COR-L47 (cell line): ENCODE results near the gene KATNB1.
"Not testable (repeated sequence)": the region's sequence is repeated elsewhere in the genome, so short reads cannot be mapped to it uniquely, and the experiment has no call there.

Experiments used
- DNase-seq: peaks from one replicate; lab custom pipeline; 2025; lab: John Stamatoyannopoulos, UW

The KATNB1 gene

DNA sequence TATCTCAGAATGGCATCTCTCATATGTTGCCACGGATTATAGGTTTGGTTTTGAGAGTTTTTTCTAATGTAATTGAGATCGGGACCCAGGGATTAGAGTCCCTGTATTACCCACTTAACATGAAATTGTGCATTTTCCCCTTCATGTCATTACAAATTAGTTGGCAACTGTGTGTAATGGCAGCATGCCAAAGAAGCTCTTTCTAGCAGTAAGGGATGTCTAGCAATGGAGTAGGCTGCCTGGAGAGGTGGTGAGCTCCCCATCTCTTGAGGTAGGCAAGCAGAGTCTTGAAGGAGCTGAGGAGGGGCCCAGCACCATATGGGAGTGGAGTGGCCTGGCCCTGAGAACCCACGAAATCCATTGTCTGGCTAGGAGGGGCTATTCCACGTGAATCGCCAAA lies 10.0 kb upstream of the KATNB1 start:
- peak; percentile 31 for DNase-seq

GRCh38 chr16:57725976-57726375 lies 9.6 kb upstream of the KATNB1 start:
- no peak for DNase-seq

GRCh38 chr16:57726433-57726947 lies 9.1 kb upstream of the KATNB1 start:
- DNase-seq = no peak

GRCh38 chr16:57727610-57728009 lies 8.0 kb upstream of the KATNB1 start:
- DNase-seq = no peak

DNA sequence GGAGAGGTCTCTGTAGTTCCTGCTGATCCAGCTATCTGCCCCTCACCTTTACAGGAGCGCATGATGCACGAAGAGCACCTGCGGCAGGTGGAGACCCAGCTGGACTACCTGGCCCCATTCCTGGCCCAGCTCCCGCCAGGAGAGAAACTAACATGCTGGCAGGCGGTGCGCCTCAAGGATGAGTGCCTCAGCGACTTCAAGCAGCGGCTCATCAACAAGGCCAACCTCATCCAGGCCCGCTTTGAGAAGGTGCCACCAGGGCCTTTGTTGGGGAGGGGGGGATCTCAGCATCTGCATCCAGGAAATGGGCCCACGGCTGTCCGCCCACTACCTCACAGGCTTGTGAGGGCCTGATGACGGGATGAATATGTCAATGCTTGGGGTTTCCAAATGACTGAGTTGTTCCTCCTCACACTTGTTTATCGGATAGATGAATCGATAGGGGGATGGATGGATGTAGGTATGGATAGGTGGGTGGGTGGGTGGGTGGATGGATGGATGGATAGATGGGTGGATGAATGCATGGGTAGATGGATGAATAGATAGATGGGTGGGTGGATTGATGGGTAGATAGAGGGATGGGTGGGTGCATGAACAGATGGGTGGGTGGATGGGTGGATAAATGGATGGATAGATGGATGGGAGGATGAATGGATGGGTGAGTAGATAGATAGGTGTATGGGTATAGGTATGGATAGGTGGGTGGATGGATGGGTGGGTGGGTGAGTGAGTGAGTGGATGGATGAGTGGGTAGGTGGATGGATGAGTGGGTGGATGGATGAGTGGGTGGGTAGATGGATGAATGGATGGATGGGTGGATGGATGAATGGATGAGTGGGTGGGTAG lies 7.0 kb upstream of the KATNB1 start:
- DNase-seq = no peak

DNA sequence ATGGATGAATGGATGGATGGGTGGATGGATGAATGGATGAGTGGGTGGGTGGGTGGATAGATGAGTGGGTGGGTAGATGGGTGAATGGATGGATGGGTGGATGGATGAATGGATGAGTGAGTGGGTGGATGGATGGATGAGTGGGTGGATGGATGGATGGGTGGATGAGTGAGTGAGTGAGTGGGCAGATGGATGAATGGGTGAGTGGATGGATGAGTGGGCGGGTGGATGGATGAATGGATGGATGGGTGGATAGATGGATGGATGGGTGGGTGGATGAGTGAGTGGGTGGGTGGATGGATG lies 6.4 kb upstream of the KATNB1 start:
- no peak for DNase-seq

- not testable (repeated sequence) for DNase-seq
Observed at GRCh38 chr16:57729852-57730251, 5.7 kb upstream of the KATNB1 start.

GRCh38 chr16:57730771-57731730 lies 4.5 kb upstream of the KATNB1 start:
- no peak for DNase-seq

- no peak for DNase-seq
Observed at GRCh38 chr16:57732037-57732436, 3.5 kb upstream of the KATNB1 start.

- DNase-seq = no peak
Observed at GRCh38 chr16:57732714-57733113, 2.9 kb upstream of the KATNB1 start.

DNA sequence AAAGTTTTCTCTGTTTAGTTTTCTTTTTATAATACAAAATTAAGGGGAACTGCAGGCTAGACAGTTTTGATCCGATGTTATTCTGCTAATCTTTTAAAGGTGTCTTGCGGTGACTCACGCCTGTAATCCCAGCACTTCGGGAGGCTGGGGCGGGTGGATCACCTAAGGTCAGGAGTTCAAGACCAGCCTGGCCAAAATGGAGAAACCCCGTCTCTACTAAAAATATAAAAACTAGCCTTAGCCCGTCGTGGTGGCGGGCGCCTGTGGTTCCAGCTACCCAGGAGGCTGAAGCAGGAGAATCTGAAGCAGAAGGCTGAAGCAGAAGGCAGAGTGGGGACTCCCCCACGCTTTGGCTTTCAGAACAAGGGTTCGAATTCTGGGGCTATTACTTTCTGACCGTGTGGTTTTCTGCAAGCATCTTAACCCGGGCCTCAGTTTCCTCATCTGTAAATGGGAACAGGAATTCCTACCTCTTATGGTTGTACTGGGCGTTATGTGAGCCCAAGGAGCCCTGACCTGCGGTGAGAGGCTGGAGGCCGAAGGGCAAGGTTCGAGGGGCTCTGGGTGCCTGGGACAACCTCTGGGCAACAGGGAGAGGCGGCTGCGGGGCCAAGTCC lies 1.2 kb upstream of the KATNB1 start:
- no peak for DNase-seq

DNA sequence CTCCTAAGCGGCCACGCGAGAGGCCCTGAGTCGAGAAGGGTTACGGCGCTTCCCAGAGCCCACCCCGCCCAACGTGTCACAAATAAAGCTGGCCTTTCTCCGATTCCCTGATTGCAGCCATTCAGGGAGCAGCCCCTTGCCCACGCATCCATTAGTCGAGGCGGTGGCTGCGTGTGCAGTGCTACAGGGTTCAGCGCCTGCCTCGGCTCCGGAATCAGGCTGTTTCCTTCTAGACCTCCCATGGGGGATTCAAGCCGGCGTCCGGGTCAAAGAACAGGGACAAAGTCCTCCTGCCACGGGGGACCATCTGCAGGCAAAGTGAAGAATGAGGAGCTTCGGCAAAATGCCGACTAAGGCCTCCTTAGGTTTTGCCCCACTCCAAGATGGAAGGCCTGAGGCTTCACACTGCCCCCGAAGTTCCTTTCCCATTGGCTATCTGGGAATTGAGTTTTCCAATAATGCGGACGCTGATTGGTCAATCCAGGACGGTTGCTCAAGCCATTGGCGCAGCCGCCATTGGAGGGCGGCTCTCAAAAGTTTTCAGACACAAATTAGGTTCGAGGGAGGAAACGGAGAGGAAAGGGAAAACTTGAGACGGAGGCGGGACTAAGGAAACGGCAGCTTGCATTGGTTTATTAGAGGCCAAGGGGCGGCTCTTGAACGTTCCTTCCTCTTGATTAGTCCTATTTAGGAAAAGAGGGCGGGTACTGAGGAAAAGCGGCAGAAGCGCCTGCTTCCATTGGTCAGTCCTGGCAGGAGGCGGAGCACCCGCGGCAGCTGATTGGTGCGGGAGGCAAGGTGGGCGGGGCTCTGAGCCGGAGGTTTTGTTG lies 430 bp upstream of the KATNB1 start:
- peak; percentile 100 for DNase-seq

DNA sequence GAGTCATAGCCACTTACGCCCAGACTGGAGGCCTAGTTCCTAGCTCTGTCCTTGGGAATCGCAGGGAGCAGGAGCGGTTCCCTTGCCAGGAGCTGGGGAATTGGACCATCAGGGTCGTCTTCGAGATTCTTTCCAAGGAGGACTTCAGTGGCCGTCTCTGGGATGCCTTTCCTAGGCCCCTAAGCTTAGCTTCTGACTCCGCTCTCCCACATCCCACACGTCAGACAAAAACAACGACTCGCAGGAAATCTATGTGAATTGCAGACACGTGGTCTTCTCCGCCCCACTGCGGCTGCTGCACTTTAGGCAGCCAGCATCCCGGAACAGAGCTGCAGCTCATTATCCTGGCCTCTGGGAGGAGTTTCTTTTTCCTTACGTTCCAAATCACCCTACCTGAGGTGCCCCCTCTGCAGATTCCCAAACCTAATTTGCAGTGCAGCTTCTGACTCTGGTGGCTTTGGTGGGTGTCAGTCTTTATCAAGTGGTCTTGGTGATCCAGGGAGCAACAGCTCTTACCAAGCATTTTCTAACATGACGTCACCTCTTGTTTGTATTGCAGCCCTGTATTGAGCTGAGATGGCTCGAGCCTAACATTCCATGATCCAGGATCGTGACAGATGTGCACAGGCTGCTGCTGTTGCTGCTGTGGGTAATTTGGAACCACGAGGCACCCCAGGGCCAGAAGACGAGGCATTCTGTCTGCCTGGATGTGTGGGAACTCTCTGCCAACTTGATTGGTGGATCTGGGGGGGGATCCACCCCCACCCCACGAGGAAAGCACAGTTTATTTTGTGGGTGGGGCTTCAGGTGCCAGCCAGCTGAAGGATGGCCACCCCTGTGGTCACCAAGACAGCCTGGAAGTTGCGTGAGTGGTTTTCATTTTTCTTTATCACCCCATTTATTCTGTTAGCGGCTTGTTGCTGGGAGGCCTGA lies 1.1 kb downstream of the KATNB1 start:
- peak; percentile 29 for DNase-seq

GRCh38 chr16:57738844-57739243 lies 3.3 kb downstream of the KATNB1 start:
- DNase-seq = no peak

- DNase-seq = no peak
Observed at GRCh38 chr16:57739756-57740422, 4.3 kb downstream of the KATNB1 start.

GRCh38 chr16:57740423-57741071 lies 5.0 kb downstream of the KATNB1 start:
- DNase-seq = no peak

GRCh38 chr16:57741660-57742191 lies 6.2 kb downstream of the KATNB1 start:
- peak; percentile 13 for DNase-seq

GRCh38 chr16:57742543-57742942 lies 7.0 kb downstream of the KATNB1 start:
- peak; percentile 90 for DNase-seq

DNA sequence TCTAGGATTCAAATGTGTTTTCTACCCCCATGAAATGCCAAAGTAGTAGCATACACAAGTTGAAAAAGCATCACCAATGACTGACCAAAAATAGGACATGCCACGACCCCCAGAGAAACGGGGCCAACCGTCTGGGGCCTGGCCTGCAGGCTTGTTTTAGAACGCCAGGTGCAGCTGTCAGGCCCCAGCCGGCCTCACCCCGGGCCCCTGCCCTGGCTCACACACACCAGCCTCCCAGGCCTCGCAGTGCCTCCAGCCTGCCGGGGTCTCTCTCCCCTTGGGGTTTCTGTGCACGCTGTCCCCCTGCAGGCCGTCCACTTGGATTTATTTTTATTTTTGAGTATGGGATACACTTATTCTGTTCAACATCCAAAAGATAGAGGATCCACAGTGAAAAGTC lies 7.9 kb downstream of the KATNB1 start:
- DNase-seq = no peak
